Stimulated activated memory B cell treated with anti-CD40 and anti-IgM and Interleukin-4, amounts not matched to agents 10 μg/mL and 1 μg/mL and 100 μg/mL, for 72 hours (primary cell): ENCODE results near the gene PTPRM.

Experiments used
- ATAC-seq: fragments of 150-1000 bp; cut with Tn5 transposase; 2 replicates; pipeline ENCODE4 v1.10.0; 2021
- H3K27ac Mint-ChIP-seq: one replicate; pipeline ENCODE4 v1.8.0; 2022; ENCODE audit warnings: mild to moderate bottlenecking, mixed read lengths
- H3K27me3 Mint-ChIP-seq: one replicate; pipeline ENCODE4 v1.8.0; 2022; ENCODE audit warnings: mixed read lengths
- H3K36me3 Mint-ChIP-seq: one replicate; pipeline ENCODE4 v1.8.0; 2022; ENCODE audit warnings: mixed read lengths
- H3K4me1 Mint-ChIP-seq: one replicate; pipeline ENCODE4 v1.8.0; 2022; ENCODE audit warnings: mixed read lengths
- H3K4me3 Mint-ChIP-seq: one replicate; pipeline ENCODE4 v1.8.0; 2022; ENCODE audit warnings: mild to moderate bottlenecking, moderate library complexity, mixed read lengths
- H3K9me3 Mint-ChIP-seq: one replicate; pipeline ENCODE4 v1.8.0; 2022; ENCODE audit warnings: mixed read lengths

PTPRM gene

DNA sequence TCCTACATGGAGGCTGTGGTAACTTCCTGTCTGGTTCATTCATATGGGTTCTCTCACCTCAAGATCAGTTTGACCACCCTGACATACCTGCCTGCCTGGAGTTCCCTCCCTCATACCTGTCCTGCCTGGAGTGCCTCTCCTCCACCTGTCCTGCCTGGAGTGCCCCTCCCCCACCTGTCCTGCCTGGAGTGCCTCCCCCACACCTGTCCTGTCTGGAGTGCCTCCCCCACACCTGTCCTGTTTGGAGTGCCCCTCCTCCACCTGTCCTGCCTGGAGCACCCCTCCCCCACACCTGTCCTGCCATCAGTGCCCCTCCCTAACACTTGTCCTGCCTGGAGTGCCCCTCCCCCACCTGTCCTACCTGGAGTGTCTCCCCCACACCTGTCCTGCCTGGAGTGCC, 461.9 kb downstream of the PTPRM start:
- H3K4me3 Mint-ChIP-seq, result no peak overlapping the region
- no peak for ATAC-seq

DNA sequence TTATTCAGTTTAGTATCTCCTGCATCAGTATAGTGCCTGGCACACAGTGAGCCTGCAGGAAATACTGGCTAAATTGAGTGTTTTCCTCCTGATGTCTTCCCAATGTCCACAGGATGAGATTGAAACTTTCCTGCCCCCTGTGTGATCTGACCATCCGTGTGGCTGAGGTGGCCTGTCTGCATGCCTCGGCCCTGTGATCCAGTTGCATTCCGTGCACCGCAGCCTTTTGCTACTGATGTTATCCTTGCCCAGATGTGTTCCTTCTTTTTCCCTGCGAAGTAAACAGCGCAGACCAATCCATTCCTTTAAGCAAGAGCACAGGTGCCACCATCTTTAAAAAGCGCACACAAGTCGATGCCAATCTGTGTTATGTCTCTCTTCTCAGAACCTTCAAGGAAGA, 462.6 kb downstream of the PTPRM start:
- H3K4me3 Mint-ChIP-seq, result no peak overlapping the region
- no peak overlapping the region for H3K27ac Mint-ChIP-seq
- no peaks in the 10 kb centered on the region for H3K27me3 Mint-ChIP-seq
- no peak for ATAC-seq
- no peaks in the 10 kb centered on the region for H3K36me3 Mint-ChIP-seq
- peaks cover 5% of the 10 kb centered on the region for H3K9me3 Mint-ChIP-seq
- H3K4me1 Mint-ChIP-seq, result no peaks in the 10 kb centered on the region

More for the DNA sequence above, 461.9 kb downstream of the PTPRM start:
- Mint-ChIP-seq H3K27ac (no peak overlapping the region), H3K36me3 (no peaks in the 10 kb centered on the region), H3K9me3 (peaks cover 5% of the 10 kb centered on the region), H3K27me3 (no peaks in the 10 kb centered on the region), H3K4me1 (no peaks in the 10 kb centered on the region)

DNA sequence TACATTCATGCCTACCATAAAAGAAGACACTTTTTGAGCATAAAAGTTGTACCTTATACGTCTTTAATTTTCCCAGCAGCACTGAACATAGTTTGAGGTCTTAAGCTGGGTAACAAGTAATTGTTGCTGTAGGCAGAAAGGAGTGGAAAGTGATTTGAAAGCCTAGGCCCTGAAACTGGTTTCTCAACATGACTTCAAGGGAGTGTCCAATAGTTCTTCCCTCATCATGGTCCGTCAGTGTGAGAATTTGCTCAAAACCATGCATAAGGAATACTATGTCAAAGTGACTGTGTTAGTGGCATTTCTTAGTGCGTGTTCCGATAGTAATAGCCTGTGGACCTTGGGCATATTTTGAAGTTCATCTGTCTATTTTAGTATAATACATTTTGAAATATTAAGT, 463.1 kb downstream of the PTPRM start:
- H3K27me3 Mint-ChIP-seq, result no peaks in the 10 kb centered on the region
- H3K9me3 Mint-ChIP-seq, result peaks cover 5% of the 10 kb centered on the region
- no peak overlapping the region for H3K4me3 Mint-ChIP-seq
- H3K36me3 Mint-ChIP-seq, result no peaks in the 10 kb centered on the region
- no peak for ATAC-seq
- H3K4me1 Mint-ChIP-seq, result no peaks in the 10 kb centered on the region
- H3K27ac Mint-ChIP-seq, result no peak overlapping the region

DNA sequence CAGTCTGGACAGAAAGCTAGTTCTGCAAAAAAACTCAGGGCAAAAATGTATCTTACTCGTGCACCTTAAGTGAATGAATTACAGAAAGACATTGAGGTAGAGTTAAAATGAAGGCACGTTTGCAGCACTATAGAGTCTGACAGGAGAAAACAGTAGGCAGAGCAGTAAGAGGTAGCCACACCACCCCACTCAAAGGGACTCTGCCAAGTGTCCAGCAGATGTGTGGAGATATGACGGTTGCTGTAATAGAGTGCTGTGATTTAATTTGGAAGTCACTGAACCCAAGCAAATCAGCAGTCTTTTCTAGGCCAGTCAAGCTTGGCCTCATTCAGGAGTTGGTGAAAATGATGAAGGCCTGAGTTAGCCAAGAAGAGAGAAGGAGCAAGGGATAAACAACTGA, 464.4 kb downstream of the PTPRM start:
- Mint-ChIP-seq H3K36me3 (no peaks in the 10 kb centered on the region), H3K27ac (no peak overlapping the region), H3K4me3 (no peak overlapping the region), H3K27me3 (no peaks in the 10 kb centered on the region), H3K9me3 (peaks cover 5% of the 10 kb centered on the region), H3K4me1 (no peaks in the 10 kb centered on the region)
- ATAC-seq, result no peak

DNA sequence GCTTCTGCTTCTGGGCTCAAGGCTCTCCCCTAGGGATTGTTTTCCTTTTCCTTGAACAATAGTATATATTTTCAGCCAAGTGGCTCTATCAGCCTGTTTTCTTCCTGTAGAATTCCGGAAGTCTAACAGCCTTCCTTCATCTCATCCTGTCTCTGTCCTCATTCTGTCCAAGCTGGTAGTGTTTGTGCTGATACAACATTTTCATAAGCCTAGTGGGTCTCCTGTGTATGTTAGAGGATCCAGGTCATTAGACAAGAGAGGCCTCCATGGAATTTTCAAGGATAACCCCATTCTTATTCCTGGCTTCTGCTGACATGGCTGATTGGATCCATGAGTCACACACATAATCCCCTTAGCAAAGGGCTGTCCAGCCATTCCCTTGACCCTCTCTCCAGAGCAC, 467.6 kb downstream of the PTPRM start:
- H3K4me1 Mint-ChIP-seq, result no peaks in the 10 kb centered on the region
- ATAC-seq, result no peak
- H3K4me3 Mint-ChIP-seq, result no peak overlapping the region
- no peaks in the 10 kb centered on the region for H3K27me3 Mint-ChIP-seq
- H3K9me3 Mint-ChIP-seq, result no peaks in the 10 kb centered on the region
- H3K27ac Mint-ChIP-seq, result no peak overlapping the region
- H3K36me3 Mint-ChIP-seq, result no peaks in the 10 kb centered on the region

DNA sequence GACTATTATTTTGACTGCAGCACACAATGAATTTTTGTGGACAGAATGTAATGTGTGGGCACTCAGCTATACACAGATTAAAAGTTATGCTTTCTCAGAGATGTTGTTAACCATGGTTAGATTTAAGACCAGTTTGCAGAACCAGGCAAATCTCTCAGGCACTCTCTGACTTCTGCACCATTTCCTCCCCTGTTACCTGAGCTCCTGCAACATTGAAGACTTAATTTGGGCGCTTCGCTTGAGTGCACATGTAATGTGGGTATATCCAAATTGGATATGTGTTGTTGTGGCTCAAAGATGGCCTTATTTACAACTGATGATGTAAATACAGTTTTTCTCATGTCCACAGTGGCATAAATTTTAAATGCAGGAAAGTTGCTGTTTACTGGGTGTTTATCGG, 469.4 kb downstream of the PTPRM start:
- H3K4me3 Mint-ChIP-seq, result no peak overlapping the region
- no peaks in the 10 kb centered on the region for H3K27me3 Mint-ChIP-seq
- ATAC-seq, result no peak
- no peaks in the 10 kb centered on the region for H3K4me1 Mint-ChIP-seq
- H3K9me3 Mint-ChIP-seq, result no peaks in the 10 kb centered on the region
- no peaks in the 10 kb centered on the region for H3K36me3 Mint-ChIP-seq
- H3K27ac Mint-ChIP-seq, result no peak overlapping the region

DNA sequence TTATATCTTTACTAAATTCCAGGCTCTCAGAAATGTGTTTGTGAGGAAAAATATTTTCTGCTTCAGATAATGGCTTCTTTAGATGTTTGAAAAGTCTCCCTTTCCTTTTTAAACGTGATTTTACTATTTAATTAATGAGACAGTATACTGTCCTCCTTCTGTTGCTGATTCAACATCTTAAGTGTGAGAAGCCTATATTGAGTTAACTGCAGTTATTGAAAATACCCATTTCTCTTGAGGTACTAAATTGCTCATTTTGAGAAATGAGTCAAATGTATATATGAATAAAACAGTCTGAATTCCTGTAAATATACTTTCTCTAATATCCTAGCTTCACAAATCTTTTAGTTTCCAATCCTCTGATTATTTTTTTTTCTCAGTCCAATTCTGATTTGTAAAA, 470.2 kb downstream of the PTPRM start:
- Mint-ChIP-seq H3K9me3 (no peaks in the 10 kb centered on the region), H3K27me3 (no peaks in the 10 kb centered on the region), H3K4me1 (no peaks in the 10 kb centered on the region), H3K4me3 (no peak overlapping the region), H3K27ac (no peak overlapping the region), H3K36me3 (no peaks in the 10 kb centered on the region)
- no peak for ATAC-seq

DNA sequence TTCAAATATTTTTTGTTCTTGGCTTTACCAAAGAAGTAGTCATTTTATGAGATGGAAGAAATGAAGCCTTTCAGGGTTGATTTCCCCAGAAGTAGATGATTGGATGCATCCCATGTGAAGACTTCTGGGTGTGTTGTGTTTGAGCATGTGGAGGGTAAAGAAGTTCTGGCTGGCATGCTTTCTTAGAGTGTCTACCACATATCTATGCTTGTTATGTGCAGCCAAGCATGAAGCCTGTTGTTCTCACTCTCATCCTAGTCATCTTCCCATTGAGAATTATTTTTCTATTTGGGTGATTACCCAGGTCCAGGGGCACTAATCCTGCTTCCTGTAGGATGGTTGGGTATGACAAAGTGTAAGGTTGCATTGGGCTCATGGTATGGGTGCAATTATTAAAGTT, 472.9 kb downstream of the PTPRM start:
- H3K27me3 Mint-ChIP-seq, result no peaks in the 10 kb centered on the region
- H3K36me3 Mint-ChIP-seq, result no peaks in the 10 kb centered on the region
- ATAC-seq, result no peak
- no peaks in the 10 kb centered on the region for H3K9me3 Mint-ChIP-seq
- no peaks in the 10 kb centered on the region for H3K4me1 Mint-ChIP-seq
- H3K27ac Mint-ChIP-seq, result no peak overlapping the region
- no peak overlapping the region for H3K4me3 Mint-ChIP-seq

DNA sequence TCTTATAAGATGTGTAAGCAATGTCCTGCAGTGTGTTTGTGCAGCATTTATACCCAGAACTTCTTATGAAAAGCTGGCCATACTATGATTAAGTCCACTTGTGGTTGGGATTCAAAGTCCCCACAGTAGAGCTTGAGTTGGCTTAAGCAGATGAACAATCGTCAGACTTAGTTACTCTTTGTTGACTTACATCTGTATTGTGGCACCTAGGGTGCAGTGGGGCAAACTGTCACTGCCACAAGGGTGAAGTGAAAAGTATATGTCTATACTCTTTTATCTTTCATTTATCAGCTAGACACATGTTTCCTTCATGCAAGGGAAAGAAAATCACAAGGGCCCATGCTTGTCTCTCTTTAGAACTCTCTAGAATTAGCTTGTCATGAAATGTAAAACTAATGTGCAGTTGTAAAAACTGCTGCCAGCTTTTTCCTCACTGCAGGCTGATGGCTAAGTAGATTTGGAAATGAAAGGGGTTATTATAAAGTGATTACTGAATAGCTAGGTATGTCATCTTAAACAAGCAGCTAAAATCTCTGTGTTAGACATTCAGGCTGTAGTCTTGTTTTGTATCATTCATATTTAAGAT, 474.5 kb downstream of the PTPRM start:
- no peaks in the 10 kb centered on the region for H3K4me1 Mint-ChIP-seq
- ATAC-seq, result no peak
- no peaks in the 10 kb centered on the region for H3K27me3 Mint-ChIP-seq
- H3K4me3 Mint-ChIP-seq, result no peak overlapping the region
- H3K36me3 Mint-ChIP-seq, result no peaks in the 10 kb centered on the region
- no peak overlapping the region for H3K27ac Mint-ChIP-seq
- no peaks in the 10 kb centered on the region for H3K9me3 Mint-ChIP-seq

DNA sequence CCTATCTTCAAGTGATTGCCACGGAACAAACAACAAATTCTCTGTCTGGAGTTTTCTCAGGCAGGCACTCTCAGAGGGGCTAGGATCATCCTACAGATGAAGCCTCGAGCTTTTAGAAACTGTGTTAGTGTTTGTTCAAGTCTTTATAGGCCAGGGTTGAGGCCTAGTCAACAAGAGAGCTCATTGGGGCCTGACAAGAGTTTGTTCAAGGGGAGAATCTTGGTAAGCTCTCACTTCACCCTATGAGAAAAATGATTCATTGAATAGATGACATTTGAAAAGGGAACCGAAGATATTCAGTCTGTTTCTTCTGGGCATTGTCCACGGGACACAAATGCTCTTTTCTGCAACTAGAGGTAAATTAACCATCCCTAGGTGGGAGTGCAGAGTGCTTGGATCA, 476.9 kb downstream of the PTPRM start:
- no peaks in the 10 kb centered on the region for H3K27me3 Mint-ChIP-seq
- no peak overlapping the region for H3K27ac Mint-ChIP-seq
- H3K36me3 Mint-ChIP-seq, result no peaks in the 10 kb centered on the region
- H3K4me3 Mint-ChIP-seq, result no peak overlapping the region
- no peak for ATAC-seq
- H3K9me3 Mint-ChIP-seq, result no peaks in the 10 kb centered on the region
- H3K4me1 Mint-ChIP-seq, result no peaks in the 10 kb centered on the region

DNA sequence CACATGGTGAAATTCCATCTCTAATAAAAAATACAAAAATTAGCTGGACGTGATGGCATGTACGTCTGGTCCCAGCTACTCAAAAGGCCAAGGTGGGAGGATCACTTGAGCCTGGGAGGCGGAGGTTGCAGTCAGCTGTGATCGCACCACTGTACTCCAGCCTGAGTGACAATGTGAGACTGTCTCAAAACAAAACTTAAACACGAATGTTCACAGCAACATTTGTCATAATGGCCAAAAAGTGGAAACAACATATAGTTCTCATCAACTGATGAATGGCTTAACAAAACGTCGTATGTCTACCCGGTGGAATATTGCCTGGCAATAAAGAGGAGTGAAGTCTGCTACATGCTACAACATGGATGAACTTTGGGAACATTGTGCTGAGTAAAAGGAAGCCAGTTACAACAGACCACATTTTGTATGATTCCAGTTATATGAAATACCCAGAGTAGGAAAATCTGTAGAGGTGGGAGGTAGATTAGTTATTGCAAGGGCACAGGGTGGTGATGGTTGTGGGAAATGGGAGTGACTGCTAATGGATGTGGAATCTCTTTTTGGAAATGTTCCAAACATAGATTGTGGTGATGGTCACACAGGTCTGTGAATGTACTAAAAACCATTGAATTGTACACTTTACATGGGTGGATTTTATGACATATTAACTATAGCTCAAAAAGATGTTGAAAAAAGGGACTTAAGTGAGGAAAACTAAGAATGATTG, 478.2 kb downstream of the PTPRM start:
- ATAC-seq, result no peak
- H3K27ac Mint-ChIP-seq, result no peak overlapping the region

DNA sequence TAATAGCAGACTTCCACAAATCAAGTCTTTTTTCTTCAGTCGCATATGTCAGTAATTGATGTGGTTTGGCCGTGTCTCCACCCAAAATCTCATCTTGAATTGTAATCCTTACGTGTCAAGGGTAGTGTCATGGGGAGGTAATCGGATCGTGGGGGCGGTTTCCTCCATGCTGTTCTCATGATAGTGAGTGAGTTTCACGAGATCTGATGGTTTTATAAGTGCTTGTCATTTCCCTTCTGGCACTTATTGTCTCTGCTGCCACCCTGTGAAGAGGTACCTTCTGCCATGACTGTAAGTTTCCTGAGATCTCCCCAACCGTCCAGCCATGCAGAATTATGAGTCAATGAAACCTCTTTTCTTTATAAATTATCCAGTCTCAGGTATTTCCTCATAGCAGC, 478.8 kb downstream of the PTPRM start:
- Mint-ChIP-seq H3K36me3 (no peaks in the 10 kb centered on the region), H3K4me1 (no peaks in the 10 kb centered on the region), H3K9me3 (no peaks in the 10 kb centered on the region), H3K27ac (no peak overlapping the region), H3K27me3 (no peaks in the 10 kb centered on the region), H3K4me3 (no peak overlapping the region)
- no peak for ATAC-seq

More for the DNA sequence above, 478.2 kb downstream of the PTPRM start:
- no peak overlapping the region for H3K4me3 Mint-ChIP-seq
- H3K36me3 Mint-ChIP-seq, result no peaks in the 10 kb centered on the region
- no peaks in the 10 kb centered on the region for H3K27me3 Mint-ChIP-seq
- H3K4me1 Mint-ChIP-seq, result no peaks in the 10 kb centered on the region
- no peaks in the 10 kb centered on the region for H3K9me3 Mint-ChIP-seq

DNA sequence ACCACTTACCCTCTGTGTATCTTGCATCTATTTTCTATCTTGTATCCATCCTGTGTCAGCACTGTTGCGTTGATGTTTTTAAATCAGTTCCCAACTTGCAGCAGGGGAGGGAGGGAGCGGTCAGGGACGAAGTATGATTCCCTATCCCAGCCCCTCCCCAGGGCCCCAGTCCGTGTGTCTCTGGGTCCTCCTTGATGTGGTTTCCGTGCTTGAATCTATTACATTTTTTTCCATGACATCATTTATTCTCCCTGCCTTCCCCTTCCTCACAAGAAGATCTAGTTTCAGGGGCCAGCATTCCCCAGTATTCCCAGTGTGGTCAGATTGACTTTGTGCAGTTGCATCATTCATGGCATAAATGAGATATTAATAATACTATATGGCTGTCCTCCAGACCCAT, 479.3 kb downstream of the PTPRM start:
- Mint-ChIP-seq H3K9me3 (no peaks in the 10 kb centered on the region), H3K4me3 (no peak overlapping the region), H3K4me1 (no peaks in the 10 kb centered on the region), H3K36me3 (no peaks in the 10 kb centered on the region), H3K27me3 (no peaks in the 10 kb centered on the region), H3K27ac (no peak overlapping the region)
- no peak for ATAC-seq

DNA sequence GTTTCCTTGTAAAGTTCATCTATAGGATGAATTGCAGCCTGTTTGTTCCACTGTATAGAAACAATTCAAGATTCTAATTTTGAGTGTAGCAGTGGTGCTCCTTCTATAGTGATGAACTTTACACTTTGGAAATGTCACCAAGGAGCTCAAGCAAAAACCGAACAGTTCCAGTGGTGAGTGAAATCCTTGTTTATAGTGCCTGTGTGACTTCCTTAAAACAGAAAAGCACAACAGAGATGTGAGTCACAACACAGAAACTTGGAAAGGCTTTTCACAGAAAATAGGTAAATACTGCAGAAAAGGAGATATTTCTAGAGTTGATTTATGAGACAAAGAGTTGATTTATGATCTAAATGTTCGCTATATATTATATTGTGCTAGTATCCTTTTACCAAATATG, 482.0 kb downstream of the PTPRM start:
- ATAC-seq, result no peak
- H3K9me3 Mint-ChIP-seq, result no peaks in the 10 kb centered on the region
- H3K4me1 Mint-ChIP-seq, result no peaks in the 10 kb centered on the region
- H3K4me3 Mint-ChIP-seq, result no peak overlapping the region
- no peak overlapping the region for H3K27ac Mint-ChIP-seq
- no peaks in the 10 kb centered on the region for H3K36me3 Mint-ChIP-seq
- H3K27me3 Mint-ChIP-seq, result no peaks in the 10 kb centered on the region

DNA sequence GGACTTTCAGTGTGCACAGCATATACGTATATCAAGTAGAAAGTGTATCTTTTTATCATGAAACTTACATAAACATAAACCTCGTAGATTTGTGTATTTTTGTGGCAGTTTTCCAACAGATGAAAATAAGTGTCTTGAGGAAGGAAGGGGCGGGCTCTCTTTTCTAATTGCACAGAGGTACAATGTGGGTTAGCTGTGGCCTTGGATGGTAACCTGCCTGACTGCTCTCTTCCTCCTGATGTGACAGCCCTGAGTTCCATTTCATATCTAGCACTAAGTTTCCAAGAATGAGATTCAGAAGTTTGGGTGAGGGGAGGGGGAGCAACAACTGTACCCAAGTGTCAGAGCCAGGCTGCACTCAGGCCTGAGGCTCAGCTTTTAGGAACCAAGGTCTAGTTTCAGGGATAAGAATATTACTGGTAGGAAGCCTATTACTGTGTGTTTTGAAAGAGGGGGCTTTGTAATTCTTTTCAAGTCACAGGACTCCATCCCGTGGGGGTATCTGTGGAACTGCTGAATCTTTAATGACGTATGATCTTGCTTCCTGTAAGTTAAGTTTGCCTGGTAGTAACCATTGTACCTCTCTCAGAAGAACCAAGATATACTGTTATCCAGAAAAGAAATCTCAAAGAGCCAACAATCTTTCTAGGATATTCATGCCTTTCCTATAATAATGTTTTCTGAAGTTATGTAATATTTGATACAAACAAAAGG, 483.7 kb downstream of the PTPRM start:
- ATAC-seq, result no peak
- H3K9me3 Mint-ChIP-seq, result no peaks in the 10 kb centered on the region
- no peaks in the 10 kb centered on the region for H3K4me1 Mint-ChIP-seq
- no peak overlapping the region for H3K27ac Mint-ChIP-seq
- H3K27me3 Mint-ChIP-seq, result no peaks in the 10 kb centered on the region
- no peak overlapping the region for H3K4me3 Mint-ChIP-seq
- no peaks in the 10 kb centered on the region for H3K36me3 Mint-ChIP-seq

DNA sequence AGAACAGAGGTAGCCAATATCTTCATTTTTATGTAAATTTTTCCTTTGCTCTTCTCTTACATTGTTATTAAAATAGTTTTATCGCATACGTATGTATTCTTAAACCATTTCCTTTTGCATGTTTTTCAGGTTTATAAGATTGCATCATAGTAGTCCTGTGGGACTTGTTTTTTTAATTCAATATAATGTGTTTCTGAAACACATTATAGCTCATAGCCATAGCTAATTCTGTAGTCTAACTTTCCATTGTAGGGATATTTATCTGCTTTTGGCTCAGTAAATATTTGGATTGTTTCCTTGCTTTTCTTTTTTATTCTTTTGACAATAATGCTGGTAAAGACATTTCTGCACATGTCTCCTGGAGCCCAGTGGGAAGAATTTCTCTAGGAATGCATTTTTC, 484.3 kb downstream of the PTPRM start:
- ATAC-seq, result no peak
- no peaks in the 10 kb centered on the region for H3K36me3 Mint-ChIP-seq
- no peak overlapping the region for H3K27ac Mint-ChIP-seq
- H3K4me1 Mint-ChIP-seq, result no peaks in the 10 kb centered on the region
- H3K27me3 Mint-ChIP-seq, result no peaks in the 10 kb centered on the region
- no peak overlapping the region for H3K4me3 Mint-ChIP-seq
- H3K9me3 Mint-ChIP-seq, result no peaks in the 10 kb centered on the region
